ENCODE data around the gene SEC14L6.
"Not testable (repeated sequence)": the region's sequence is repeated elsewhere in the genome, so short reads cannot be mapped to it uniquely, and the experiment has no call there.

SEC14L6 gene

GRCh38 chr22:30566125-30566524 lies 19.6 kb upstream of the SEC14L6 start:
- no peak for DNase-seq (ENCODE audit: low spot score)

DNA sequence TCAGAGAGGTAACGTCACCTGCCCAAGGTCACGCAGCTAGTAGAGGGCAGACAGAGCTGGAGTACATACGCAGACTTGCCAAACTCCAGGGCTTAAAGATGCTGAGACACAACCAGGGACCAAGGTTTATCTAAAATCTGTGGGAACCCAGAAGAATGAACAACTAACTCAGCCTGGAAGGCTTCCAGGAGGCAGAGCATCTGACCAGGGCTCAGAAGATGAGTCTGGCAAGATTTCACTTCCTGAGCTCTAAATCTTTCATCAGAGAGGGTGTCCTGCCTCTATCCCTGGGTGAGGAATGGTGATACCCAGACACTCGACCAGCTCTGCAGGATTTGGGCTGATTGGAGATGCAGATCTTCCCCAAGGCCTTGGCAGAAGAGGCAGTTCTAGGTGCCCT lies 18.8 kb upstream of the SEC14L6 start:
- no peak for DNase-seq (ENCODE audit: low spot score)

- DNase-seq (ENCODE audit: low spot score), result no peak
Observed at GRCh38 chr22:30564761-30565119, 18.2 kb upstream of the SEC14L6 start.

- no peak for DNase-seq (ENCODE audit: low spot score)
Observed at GRCh38 chr22:30564045-30564760, 17.7 kb upstream of the SEC14L6 start.

- no peak for DNase-seq (ENCODE audit: low spot score)
Observed at GRCh38 chr22:30562366-30562765, 15.8 kb upstream of the SEC14L6 start.

DNA sequence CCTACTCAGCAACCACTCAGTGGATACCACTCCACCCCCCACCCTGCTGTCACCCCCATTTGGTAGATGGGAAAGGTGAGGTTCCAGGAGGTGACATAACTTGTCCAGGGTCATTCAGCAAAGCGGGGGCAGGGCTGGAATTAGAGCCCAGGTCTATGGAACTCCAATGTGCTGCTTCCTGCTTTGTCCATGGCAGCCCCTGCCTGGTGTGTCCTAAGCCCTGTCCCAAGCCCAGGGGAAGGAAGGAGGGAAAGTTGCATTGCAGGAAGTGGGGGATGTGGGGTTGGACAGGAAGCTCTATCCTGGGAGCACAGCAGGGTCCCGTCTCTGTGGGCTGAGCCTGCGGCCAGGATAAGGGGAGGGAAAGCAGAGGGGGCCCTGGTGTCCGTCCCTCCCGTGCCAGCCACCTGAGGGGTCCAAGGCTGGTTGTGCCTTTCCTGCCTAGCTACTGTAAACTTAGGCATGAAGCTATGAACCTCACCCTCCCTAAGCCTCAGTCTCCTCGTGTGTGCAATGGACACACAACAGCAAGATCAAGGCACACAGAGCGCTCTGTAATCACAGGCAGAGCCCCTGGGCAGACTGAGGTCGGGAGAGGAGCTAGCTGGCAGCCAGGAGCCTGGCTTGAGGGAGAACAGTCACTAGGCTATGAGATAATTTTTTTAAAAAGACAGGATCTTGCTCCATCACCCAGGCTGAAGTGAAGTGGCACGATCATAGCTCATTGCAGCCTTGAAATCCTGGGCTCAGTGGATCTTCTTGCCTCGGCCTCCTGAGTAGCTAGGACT lies 15.1 kb upstream of the SEC14L6 start:
- no peak for DNase-seq (ENCODE audit: low spot score)

DNA sequence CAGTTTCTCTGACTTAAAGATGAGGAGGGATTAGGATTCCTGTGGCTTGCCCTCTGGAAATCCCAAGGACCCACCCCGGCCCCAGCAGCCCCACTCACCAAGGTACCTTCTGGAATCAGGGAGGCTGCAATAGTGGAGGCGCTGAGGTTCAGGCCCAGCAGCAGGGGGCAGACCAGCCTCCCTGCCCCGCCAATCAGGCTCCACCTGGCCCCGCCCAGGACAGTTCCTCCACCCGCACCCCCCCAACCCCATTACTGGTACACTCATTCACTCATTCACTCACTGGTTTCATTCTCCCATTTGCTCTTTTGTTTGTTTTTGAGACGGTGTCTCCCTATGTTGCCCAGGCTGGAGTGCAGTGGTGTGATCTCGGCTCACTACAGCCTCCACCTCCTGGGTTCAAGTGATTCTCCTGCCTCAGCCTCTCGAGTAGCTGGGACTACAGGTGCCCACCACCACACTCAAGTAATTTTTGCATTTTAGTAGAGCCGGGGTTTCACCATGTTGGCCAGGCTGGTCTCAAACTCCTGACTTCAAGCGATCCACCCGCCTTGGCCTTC lies 14.2 kb upstream of the SEC14L6 start:
- not testable (repeated sequence) for DNase-seq (ENCODE audit: low spot score)

DNA sequence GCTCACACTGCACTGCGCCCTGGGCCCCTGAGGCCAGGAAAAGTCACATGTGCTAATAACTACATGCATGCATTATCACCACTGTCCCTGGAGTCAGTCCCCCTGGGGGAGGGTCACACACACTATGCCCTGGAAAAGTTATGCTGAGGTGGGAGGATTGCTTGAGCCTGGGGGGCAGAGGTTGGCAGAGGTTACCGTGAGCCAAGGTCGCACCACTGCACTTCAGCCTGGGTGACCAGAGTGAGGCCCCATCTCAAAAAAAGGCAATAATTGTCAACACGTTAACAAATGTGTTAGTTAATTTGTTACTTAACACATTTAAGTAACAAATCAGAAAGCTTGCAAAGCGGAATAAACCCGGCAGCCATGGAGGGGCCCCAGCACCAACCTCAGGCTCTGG lies 13.3 kb upstream of the SEC14L6 start:
- no peak for DNase-seq (ENCODE audit: low spot score)

- no peak for DNase-seq (ENCODE audit: low spot score)
Observed at GRCh38 chr22:30557243-30557642, 10.7 kb upstream of the SEC14L6 start.

DNA sequence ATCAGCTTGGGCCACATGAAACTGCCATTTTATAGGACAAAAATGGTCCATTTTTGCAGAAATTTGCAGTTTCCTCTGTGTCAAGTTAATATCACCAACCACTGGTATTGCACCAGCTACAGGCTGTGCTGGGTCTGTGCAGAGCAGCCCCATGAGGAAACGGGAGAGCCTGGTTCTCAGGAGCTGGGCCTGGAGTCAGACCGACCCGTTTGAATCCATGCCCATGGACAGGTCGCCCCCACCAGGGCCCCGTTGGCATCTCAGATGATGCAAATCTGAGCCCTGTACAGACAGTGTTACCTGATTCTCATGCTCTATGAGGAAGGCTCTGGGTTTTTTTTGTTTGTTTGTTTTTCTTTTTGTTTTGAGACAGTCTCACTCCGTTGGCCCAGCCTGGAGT lies 9.8 kb upstream of the SEC14L6 start:
- DNase-seq (ENCODE audit: low spot score), result no peak

DNA sequence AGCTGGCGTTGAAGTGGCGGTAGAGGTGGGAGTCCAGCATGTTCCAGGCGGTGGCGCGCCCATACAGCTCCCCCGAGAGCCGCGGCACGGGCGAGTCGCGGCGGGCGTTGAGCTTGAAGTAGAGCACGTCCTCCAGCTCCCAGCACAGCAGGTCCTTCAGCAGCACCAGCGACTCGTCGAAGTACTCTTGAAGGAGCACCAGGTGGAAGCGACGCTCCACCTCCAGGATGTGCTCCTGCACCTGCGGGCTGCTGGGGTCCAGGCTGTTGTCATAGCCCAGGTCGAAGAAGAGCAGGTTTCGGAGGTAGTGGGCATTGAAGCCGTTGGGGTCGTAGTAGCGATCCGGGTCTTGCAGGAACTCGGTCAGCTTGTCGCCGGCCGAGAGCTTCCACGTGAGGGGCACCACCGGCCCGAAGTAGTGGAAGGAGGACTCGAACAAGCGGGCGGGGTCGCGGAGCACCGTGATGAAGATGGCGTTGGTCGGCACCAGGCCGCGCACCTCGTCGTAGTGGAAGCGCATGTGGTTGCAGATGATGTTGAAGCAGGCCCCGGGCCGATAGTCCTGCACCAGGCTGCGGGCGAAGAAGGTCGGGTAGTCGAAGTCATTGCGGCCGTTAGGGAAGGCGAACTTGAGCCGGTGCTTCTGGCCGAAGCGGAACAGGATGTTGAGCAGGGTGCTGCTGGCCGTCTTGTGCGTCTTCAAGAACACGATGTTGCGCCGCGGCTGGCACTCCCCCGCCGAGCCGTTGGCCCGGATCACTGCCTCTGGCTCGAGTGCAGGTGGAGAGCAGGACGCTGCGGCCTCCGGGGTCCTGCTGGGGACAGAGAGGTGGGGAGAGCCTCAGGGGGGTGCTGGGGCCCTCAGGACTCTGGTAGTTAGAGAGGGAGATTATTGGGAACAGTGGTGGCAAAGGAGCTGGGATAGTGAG lies 9.0 kb upstream of the SEC14L6 start:
- no peak for DNase-seq (ENCODE audit: low spot score)

GRCh38 chr22:30553971-30554370 lies 7.4 kb upstream of the SEC14L6 start:
- no peak for DNase-seq (ENCODE audit: low spot score)

DNA sequence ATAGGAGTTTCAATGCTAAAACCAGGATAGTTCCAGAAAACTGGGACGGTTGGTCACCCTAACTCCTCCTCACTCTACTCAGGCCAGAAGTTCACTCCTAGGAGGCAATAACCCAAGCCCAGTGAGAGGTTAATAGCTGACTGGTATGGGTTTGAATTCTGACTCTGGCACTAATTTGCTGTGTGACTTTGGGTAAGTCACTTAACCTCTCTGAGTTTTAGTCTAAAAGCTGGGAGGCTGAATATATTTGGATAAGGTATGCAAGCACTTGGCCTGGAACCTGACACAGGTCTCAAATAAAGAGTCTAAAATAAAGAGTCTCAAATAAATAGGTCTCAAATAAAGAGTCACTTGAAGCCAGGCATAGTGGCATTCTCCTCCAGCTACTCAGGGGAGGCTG lies 6.2 kb upstream of the SEC14L6 start:
- no peak for DNase-seq (ENCODE audit: low spot score)

DNA sequence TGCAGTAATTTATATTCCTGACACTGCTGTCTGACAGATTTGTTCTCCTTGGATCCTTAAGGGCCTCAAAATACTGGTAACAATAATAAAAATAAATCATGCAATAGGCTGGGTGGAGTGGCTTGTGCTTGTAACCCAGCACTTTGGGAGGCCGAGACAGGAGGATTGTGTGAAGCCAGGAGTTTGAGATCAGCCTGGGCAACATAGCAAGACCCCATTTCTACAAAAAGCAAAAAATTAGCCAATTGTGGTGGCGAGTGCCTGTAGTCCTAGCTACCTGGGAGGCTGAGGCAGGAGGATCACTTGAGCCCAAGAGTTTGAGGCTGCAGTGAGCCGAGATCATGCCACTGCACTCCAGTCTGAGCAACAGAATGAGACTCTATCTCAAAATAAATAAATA lies 5.3 kb upstream of the SEC14L6 start:
- DNase-seq (ENCODE audit: low spot score), result not testable (repeated sequence)

DNA sequence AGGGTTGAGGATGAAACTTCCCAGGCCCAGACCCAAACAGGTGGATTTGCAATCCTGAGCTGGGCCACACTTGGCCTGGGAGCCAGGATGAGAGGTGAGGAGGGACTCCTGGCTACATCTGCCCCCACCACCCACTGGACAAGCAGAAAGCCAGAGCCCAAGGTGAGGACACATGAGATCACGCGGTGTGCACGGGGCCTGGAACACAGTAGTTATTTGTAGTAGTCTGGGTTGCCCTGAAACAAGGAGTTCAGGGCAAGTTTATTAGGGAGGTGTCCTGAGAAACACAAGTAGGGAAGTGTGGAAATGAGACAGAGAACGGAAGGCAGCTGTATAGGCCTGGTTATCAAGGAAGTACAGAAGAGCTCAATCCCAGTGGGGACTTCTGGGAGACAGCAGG lies 647 bp upstream of the SEC14L6 start:
- peak; percentile 34 for DNase-seq (ENCODE audit: low spot score)

GRCh38 chr22:30542811-30543188 lies 3.7 kb downstream of the SEC14L6 start:
- DNase-seq (ENCODE audit: low spot score), result no peak

DNA sequence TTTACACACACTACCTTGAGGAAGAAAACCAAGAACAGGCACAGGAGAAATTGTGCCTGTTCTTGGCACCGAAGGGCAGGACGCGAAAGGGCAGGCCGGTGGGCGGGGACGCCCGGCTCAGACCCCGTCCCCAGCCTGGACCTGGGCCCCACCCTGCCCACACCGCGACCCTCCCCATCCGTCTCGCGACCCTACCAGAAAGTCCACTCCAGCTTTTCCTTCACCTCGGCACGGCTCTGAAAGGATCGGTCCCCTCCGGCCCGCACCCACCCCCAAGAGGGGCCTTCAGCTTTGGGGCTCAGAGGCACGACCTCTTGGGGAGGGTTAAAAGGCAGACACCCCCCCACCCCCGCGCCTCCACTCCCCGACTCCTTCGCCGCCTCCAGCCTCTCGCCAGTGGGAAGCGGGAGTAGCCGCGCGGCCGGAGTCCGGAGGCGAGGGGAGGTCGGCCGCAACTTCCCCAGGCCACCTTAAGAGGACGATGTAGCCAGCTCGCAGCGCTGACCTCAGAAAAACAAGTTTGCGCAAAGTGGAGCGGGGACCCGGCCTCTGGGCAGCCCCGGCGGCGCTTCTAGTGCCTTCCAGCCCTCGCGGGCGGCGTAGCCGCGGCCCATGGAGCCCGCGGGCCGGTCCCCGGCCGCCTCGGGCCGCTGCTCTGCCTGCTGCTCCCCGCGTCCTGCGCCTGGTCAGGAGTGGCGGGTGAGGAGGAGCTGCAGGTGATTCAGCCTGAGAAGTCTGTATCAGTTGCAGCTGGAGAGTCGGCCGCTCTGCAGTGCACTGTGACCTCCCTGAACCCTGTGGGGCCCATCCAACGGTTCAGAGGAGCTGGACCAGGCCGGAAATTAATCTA lies 4.4 kb downstream of the SEC14L6 start:
- DNase-seq (ENCODE audit: low spot score), result no peak

GRCh38 chr22:30541511-30541910 lies 5.0 kb downstream of the SEC14L6 start:
- DNase-seq (ENCODE audit: low spot score), result not testable (repeated sequence)

GRCh38 chr22:30539368-30539767 lies 7.2 kb downstream of the SEC14L6 start:
- DNase-seq (ENCODE audit: low spot score), result no peak

- DNase-seq (ENCODE audit: low spot score), result no peak
Observed at GRCh38 chr22:30538280-30538679, 8.3 kb downstream of the SEC14L6 start.

DNA sequence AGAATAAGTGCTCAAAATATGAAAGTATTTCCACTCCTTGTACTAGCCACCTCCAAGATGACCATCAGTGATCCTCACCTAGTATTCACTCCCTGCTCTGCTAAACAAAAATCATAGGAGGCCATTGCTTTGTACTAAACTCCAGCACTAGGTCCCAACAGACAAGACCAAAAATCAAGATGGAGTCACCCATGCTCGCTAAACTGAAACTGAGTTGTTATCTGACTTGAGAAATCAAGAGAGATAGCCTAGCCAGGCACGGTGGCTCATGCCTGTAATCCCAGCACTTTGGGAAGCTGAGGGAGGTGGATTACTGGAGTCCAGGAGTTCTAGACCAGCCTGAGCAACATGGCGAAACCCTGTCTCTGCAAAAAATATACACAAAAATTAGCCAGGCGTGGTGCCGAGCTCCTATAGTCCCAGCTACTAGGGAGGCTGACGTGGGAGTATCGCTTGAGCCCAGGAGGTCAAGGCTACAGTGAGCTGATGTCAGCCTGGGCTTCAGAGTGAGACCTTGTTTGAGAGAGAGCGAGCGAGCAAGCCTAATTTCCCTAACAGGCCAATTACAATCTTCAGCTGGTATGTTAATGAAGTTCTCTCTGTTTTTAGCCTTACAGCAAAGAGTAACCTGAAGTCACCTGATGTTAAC lies 9.3 kb downstream of the SEC14L6 start:
- no peak for DNase-seq (ENCODE audit: low spot score)
